A549 (cell line): ENCODE data around the gene OR10D3. TPM values are rescaled to one million over a fixed set of nuclear protein-coding genes. Genes with fewer than 3 reads are reported as not detected.

Experiments
- ATAC-seq, 2 experiments: fragments of 200-7000 bp in 1 of 2; fragments of >200 bp in 1 of 2; cut with Nextera tagmentation in 1 of 2; cut with Tn5 transposase in 1 of 2; 3 replicates each; pipeline versions ENCODE4 v1.8.0 to v1.9.1; 2018 to 2020; ENCODE audit warnings: mild to moderate bottlenecking in 1 of 2, moderate library complexity in 1 of 2
- CTCF ChIA-PET: fragments of 300-600 bp; sonication (Branson Sonifier 250); formaldehyde crosslinking; extraction: SDS; loops from one replicate; lab custom pipeline; 2021; ENCODE audit warnings: antibody characterized with exemption, inconsistent platforms; lab: Yijun Ruan, JAX
- POLR2A ChIA-PET: fragments of 350-600 bp; formaldehyde crosslinking; extraction: SDS; loops from one replicate; lab custom pipeline; 2021; ENCODE audit warnings: antibody characterized with exemption, inconsistent platforms; lab: Yijun Ruan, JAX
- DNase-seq, 2 experiments: peaks; one replicate each; pipeline versions ENCODE4 v3.0.0 to v3.0.0-alpha.2; 2011 to 2016; ENCODE audit warnings: low read depth in 1 of 2, low spot score in 1 of 2
- FAIRE-seq: peaks from 2 replicates; lab custom pipeline; 2011; peaks lifted over from hg19 to GRCh38; lab: Jason Lieb, UNC
- H3K27ac ChIP-seq, 2 experiments: fragments of >200 bp; sonication (Bioruptor Twin); formaldehyde crosslinking; 3 replicates each; pipeline ENCODE4 v1.5.1; 2016 to 2017
- H3K4me1 ChIP-seq: fragments of >200 bp; sonication (Bioruptor Twin); formaldehyde crosslinking; 3 replicates; pipeline ENCODE4 v1.6.1; 2016
- H3K4me2 ChIP-seq: fragments of >200 bp; sonication (Bioruptor Twin); formaldehyde crosslinking; 3 replicates; pipeline ENCODE4 v1.6.1; 2016
- H3K4me3 ChIP-seq: fragments of >200 bp; sonication (Bioruptor Twin); formaldehyde crosslinking; 3 replicates; pipeline ENCODE4 v1.5.1; 2016
- H3K9me3 ChIP-seq: fragments of >200 bp; sonication (Bioruptor Twin); formaldehyde crosslinking; 3 replicates; pipeline ENCODE4 v1.6.1; 2016
- BCL3 ChIP-seq: fragments of >200 bp; sonication (Bioruptor Twin); formaldehyde crosslinking; IDR thresholded peaks from 3 replicates; pipeline ENCODE4 v1.6.1; 2016
- CBX8 ChIP-seq: fragments of 200-600 bp; sonication (generic); IDR thresholded peaks from 2 replicates; pipeline ENCODE4 v1.6.1; 2016
- CEBPB ChIP-seq, 2 experiments: fragments of >200 bp in 1 of 2; sonication (Bioruptor Twin) in 1 of 2; formaldehyde crosslinking in 1 of 2; IDR thresholded peaks; 2 replicates each; pipeline ENCODE4 v1.6.1; 2012 to 2016
- CHD2 ChIP-seq: fragments of 150-350 bp; IDR thresholded peaks from 2 replicates; pipeline ENCODE4 v1.6.1; 2014; ENCODE audit warnings: low read length; ENCODE audit not compliant: partially characterized antibody
- EHF ChIP-seq: fragments of 250-450 bp; sonication (Bioruptor Pico); IDR thresholded peaks from 2 replicates; pipeline ENCODE4 v1.5.0; 2020; ENCODE audit warnings: mild to moderate bottlenecking
- ELK1 ChIP-seq: fragments of 150-350 bp; IDR thresholded peaks from 2 replicates; pipeline ENCODE4 v1.6.1; 2014; ENCODE audit warnings: low read depth, mild to moderate bottlenecking, low read length
- ESRRA ChIP-seq: fragments of 150-350 bp; IDR thresholded peaks from 2 replicates; pipeline ENCODE4 v1.6.1; 2014; ENCODE audit warnings: mild to moderate bottlenecking, low read length, borderline replicate concordance
- FOSB ChIP-seq: fragments of 250-450 bp; sonication (Bioruptor Pico); IDR thresholded peaks from 2 replicates; pipeline ENCODE4 v1.5.0; 2020; ENCODE audit warnings: mild to moderate bottlenecking, moderate library complexity
- FOXS1 ChIP-seq: fragments of 250-450 bp; sonication (Bioruptor Pico); IDR thresholded peaks from 2 replicates; pipeline ENCODE4 v1.5.0; 2020; ENCODE audit warnings: mild to moderate bottlenecking, moderate library complexity
- GATA3 ChIP-seq: IDR thresholded peaks from 2 replicates; pipeline ENCODE4 v1.6.1; 2012; ENCODE audit warnings: borderline replicate concordance
- HEYL ChIP-seq: fragments of 250-450 bp; sonication (Bioruptor Pico); IDR thresholded peaks from 2 replicates; pipeline ENCODE4 v1.8.0; 2021; ENCODE audit warnings: mild to moderate bottlenecking, moderate library complexity
- HOXB5 ChIP-seq: fragments of 250-450 bp; sonication (Bioruptor Pico); IDR thresholded peaks from 2 replicates; pipeline ENCODE4 v1.5.0; 2020; ENCODE audit warnings: mild to moderate bottlenecking, moderate library complexity
- MAX ChIP-seq: IDR thresholded peaks from 2 replicates; pipeline ENCODE4 v1.6.1; 2012
- NFE2L2 ChIP-seq: fragments of 150-350 bp; conservative IDR thresholded peaks from 2 replicates; pipeline ENCODE4 v1.6.1; 2014; ENCODE audit warnings: low read length
- NPAS2 ChIP-seq: fragments of 250-450 bp; sonication (Bioruptor Pico); IDR thresholded peaks from 2 replicates; pipeline ENCODE4 v1.8.0; 2022; ENCODE audit warnings: mild to moderate bottlenecking, moderate library complexity, borderline replicate concordance
- NR3C1 ChIP-seq: fragments of >200 bp; sonication (Bioruptor Twin); formaldehyde crosslinking; IDR thresholded peaks from 3 replicates; pipeline ENCODE4 v1.6.1; 2017
- POLR2A ChIP-seq: IDR thresholded peaks from 2 replicates; pipeline ENCODE4 v1.6.1; 2012; ENCODE audit warnings: mild to moderate bottlenecking, low read length
- POLR2AphosphoS2 ChIP-seq: conservative IDR thresholded peaks from 2 replicates; pipeline ENCODE4 v1.6.1; 2012; ENCODE audit warnings: low read length, improper control_type of control experiment, inconsistent platforms
- RARB ChIP-seq: fragments of 250-450 bp; sonication (Bioruptor Pico); IDR thresholded peaks from 2 replicates; pipeline ENCODE4 v1.8.0; 2021; ENCODE audit warnings: mild to moderate bottlenecking, moderate library complexity
- SMC3 ChIP-seq: fragments of >200 bp; sonication (Bioruptor Twin); formaldehyde crosslinking; IDR thresholded peaks from 3 replicates; pipeline ENCODE4 v1.6.1; 2018; ENCODE audit warnings: inconsistent platforms
- SREBF2 ChIP-seq: fragments of 450-650 bp; IDR thresholded peaks from 2 replicates; pipeline ENCODE4 v1.6.1; 2014; ENCODE audit warnings: mild to moderate bottlenecking, moderate library complexity
- ZC3H11A ChIP-seq: fragments of 450-650 bp; IDR thresholded peaks from 2 replicates; pipeline ENCODE4 v1.6.1; 2014; ENCODE audit warnings: antibody characterized with exemption, mild to moderate bottlenecking
- ZNF302 ChIP-seq: fragments of 250-450 bp; sonication (Bioruptor Pico); IDR thresholded peaks from 2 replicates; pipeline ENCODE4 v1.9.0; 2021; ENCODE audit warnings: inconsistent platforms, mild to moderate bottlenecking, moderate library complexity
- ZSCAN20 ChIP-seq: fragments of 250-450 bp; sonication (Bioruptor Pico); IDR thresholded peaks from 2 replicates; pipeline ENCODE4 v1.8.0; 2022; ENCODE audit warnings: mild to moderate bottlenecking, moderate library complexity
- WGBS: methylation state at CpG from one replicate; pipeline ENCODE4 v1.1.6; 2017; ENCODE audit errors: missing lambda C conversion rate; 5-methylcytosine and 5-hydroxymethylcytosine counted together
- polyA plus RNA-seq, 4 experiments: library from polyadenylated mRNA; depleted of rRNA in 3 of 4; stranded (reverse); fragments of >200 nt; fragmentation: RNase III in 1 of 4; extraction: RNeasy Plus Mini Kit Qiagen cat#74134 plus additional on column Dnase treatment in 1 of 4; gene quantifications; 2 replicates in 3 of 4; 3 replicates in 1 of 4; pipeline ENCODE4 v1.2.3, GENCODE V29; 2011 to 2017

The OR10D3 gene
- polyA plus RNA-seq, 2 of the 4 experiments (the other 2 are of a cell fraction): not detected

GRCh38 chr11:124147951-124148350, 35.2 kb upstream of the OR10D3 start:
- DNase-seq: no peak
- POLR2A ChIA-PET: no interaction called here
- H3K27ac ChIP-seq: no peak overlapping the region
- no peak for ATAC-seq
- no peak for FAIRE-seq
- TF ChIP-seq ESRRA: no peak
- TF ChIP-seq FOXS1 (CRISPR knock-in tag): no peak
- TF ChIP-seq NPAS2 (CRISPR knock-in tag): no peak
- no peak for TF ChIP-seq ELK1
- no peak for TF ChIP-seq GATA3
- no peak for TF ChIP-seq ZNF302 (CRISPR knock-in tag)
- TF ChIP-seq ZSCAN20 (CRISPR knock-in tag): no peak
- TF ChIP-seq, all 56 proteins: peak for 0
- CTCF ChIA-PET: no interaction called here
- H3K4me3 ChIP-seq: no peak overlapping the region
- H3K4me2 ChIP-seq: no peak overlapping the region
- H3K9me3 ChIP-seq: no peaks in the 10 kb centered on the region
- 29% methylated on average over 2 of the region's 2 CpGs for WGBS
- no peaks in the 10 kb centered on the region for H3K4me1 ChIP-seq

- no peaks in the 10 kb centered on the region for H3K4me1 ChIP-seq
- no peaks in the 10 kb centered on the region for H3K9me3 ChIP-seq
- no peak for FAIRE-seq
- POLR2A ChIA-PET: no interaction called here
- 22% methylated on average over 5 of the region's 5 CpGs for WGBS
- no peak for ATAC-seq
- H3K4me2 ChIP-seq: no peak overlapping the region
- no peak for DNase-seq
- CTCF ChIA-PET: no interaction called here
- H3K4me3 ChIP-seq: no peak overlapping the region
- TF ChIP-seq CEBPB (IDR thresholded peaks at IDR 0.05): 0 out of 4 replicates have a peak, but pooled peaks of 1 of the 2 experiments have one; percentile 5
- no peak for TF ChIP-seq SMC3
- H3K27ac ChIP-seq: no peak overlapping the region
Measured at GRCh38 chr11:124150684-124151083, 32.5 kb upstream of the OR10D3 start.

- ATAC-seq (no peak), FAIRE-seq (no peak), DNase-seq (no peak)
- no peak overlapping the region for H3K4me2 ChIP-seq
- WGBS: 31% methylated on average over 3 of the region's 3 CpGs
- TF ChIP-seq ZC3H11A: no peak
- no peak for TF ChIP-seq NFE2L2
- TF ChIP-seq HOXB5 (CRISPR knock-in tag): no peak
- no peak for TF ChIP-seq HEYL (CRISPR knock-in tag)
- TF ChIP-seq RARB: no peak
- no peak for TF ChIP-seq FOSB (CRISPR knock-in tag)
- no peak for TF ChIP-seq FOXS1 (CRISPR knock-in tag)
- TF ChIP-seq GATA3: no peak
- TF ChIP-seq MAX: no peak
- no peak for TF ChIP-seq POLR2AphosphoS2
- no peak for TF ChIP-seq SMC3
- no peak for TF ChIP-seq EHF (CRISPR knock-in tag)
- no peak for TF ChIP-seq POLR2A
- TF ChIP-seq NR3C1: no peak
- no peak for TF ChIP-seq BCL3
- TF ChIP-seq CHD2: no peak
- no peak for TF ChIP-seq CBX8
- no peak for TF ChIP-seq SREBF2
- TF ChIP-seq ZSCAN20 (CRISPR knock-in tag): no peak
- H3K4me3 ChIP-seq: no peak overlapping the region
- POLR2A ChIA-PET: no interaction called here
- CTCF ChIA-PET: interaction anchor here (1.4 kb wide), 1 partner anchor 81 kb away, joined by 3 read pairs; no protein-coding TSS in a partner anchor
- no peaks in the 10 kb centered on the region for H3K4me1 ChIP-seq
- H3K27ac ChIP-seq: no peak overlapping the region
- H3K9me3 ChIP-seq: no peaks in the 10 kb centered on the region
Measured at GRCh38 chr11:124152770-124153407, 30.3 kb upstream of the OR10D3 start.
